Spinal cord (tissue), 10 donors: ENCODE results near the gene OR2W3. TPM values are rescaled to one million over a fixed set of nuclear protein-coding genes. Genes with fewer than 3 reads are reported as not detected.

Experiments used
- DNase-seq, 6 donors: peaks; one replicate each; pipeline versions ENCODE4 v3.0.0 to v3.0.0-alpha.2; 2013 to 2015; ENCODE audit warnings: low spot score in 6 of 6, low read depth in 4 of 6
- H3K27ac ChIP-seq: one replicate; pipeline ENCODE4 v1.5.1; 2013; ENCODE audit warnings: low read depth, low read length, control low read depth
- H3K27me3 ChIP-seq: one replicate; pipeline ENCODE4 v1.6.1; 2013; ENCODE audit warnings: low read length; ENCODE audit not compliant: control insufficient read depth, insufficient read depth
- H3K36me3 ChIP-seq: one replicate; pipeline ENCODE4 v1.6.1; 2013; ENCODE audit warnings: low read length; ENCODE audit not compliant: control insufficient read depth, insufficient read depth
- H3K4me1 ChIP-seq: one replicate; pipeline ENCODE4 v1.6.1; 2013; ENCODE audit warnings: low read length; ENCODE audit not compliant: control insufficient read depth, insufficient read depth
- H3K4me3 ChIP-seq: one replicate; pipeline ENCODE4 v1.5.1; 2013; ENCODE audit warnings: low read depth, low read length, control low read depth
- H3K9me3 ChIP-seq: one replicate; pipeline ENCODE4 v1.6.1; 2013; ENCODE audit warnings: low read length; ENCODE audit not compliant: control insufficient read depth, insufficient read depth
- WGBS: methylation state at CpG from one replicate; pipeline ENCODE4 v1.1.5; 2013; ENCODE audit warnings: missing lambda C conversion rate; ENCODE audit not compliant: insufficient coverage; 5-methylcytosine and 5-hydroxymethylcytosine counted together
- polyA plus RNA-seq, 2 donors: library from polyadenylated mRNA; unstranded; fragments of 120-200 nt; gene quantifications; one replicate each; pipeline ENCODE4 v1.2.1, GENCODE V29; 2013; ENCODE audit not compliant: insufficient read length in 2 of 2
- total RNA-seq, 2 donors: library from RNA; depleted of rRNA in 1 of 2; stranded (reverse); fragments of 120-200 nt in 1 of 2; fragments of >200 nt in 1 of 2; gene quantifications; one replicate each; pipeline versions ENCODE4 v1.2.3 to v1.2.4, GENCODE V29; 2013 to 2014
- donor health status: healthy.

OR2W3 gene
- total and polyA plus RNA-seq, 4 donors: 2.1 to 7.8 (median 5.2) TPM

GRCh38 chr1:247942624-247943023 is 47.2 kb downstream of the OR2W3 start:
- Histone ChIP-seq H3K27ac (no peak overlapping the region), H3K36me3 (no peaks in the 10 kb centered on the region), H3K27me3 (no peaks in the 10 kb centered on the region), H3K4me3 (no peak overlapping the region), H3K9me3 (no peaks in the 10 kb centered on the region), H3K4me1 (no peaks in the 10 kb centered on the region)
- 71% methylated on average over 3 of the region's 6 CpGs for WGBS
- DNase-seq: no peak

Other genes with a start within 250 kb of the OR2W3 start
- not detected for gene OR13G1, start 215.8 kb upstream of the OR2W3 start, total RNA-seq
- not detected for gene OR13G1, start 215.8 kb upstream of the OR2W3 start, polyA plus RNA-seq
- not detected for gene OR6F1, start 178.9 kb upstream of the OR2W3 start, total RNA-seq
- not detected for gene OR6F1, start 178.9 kb upstream of the OR2W3 start, polyA plus RNA-seq
- not detected for gene OR14K1, start 157.0 kb upstream of the OR2W3 start, total RNA-seq
- not detected for gene OR14K1, start 157.0 kb upstream of the OR2W3 start, polyA plus RNA-seq
- not detected for gene OR14A2, start 147.4 kb upstream of the OR2W3 start, total RNA-seq
- gene OR14A2, start 147.4 kb upstream of the OR2W3 start, polyA plus RNA-seq: not detected
- not detected for gene OR1C1, start 135.0 kb upstream of the OR2W3 start, total RNA-seq
- not detected for gene OR1C1, start 135.0 kb upstream of the OR2W3 start, polyA plus RNA-seq
- not detected for gene OR14A16, start 71.5 kb upstream of the OR2W3 start, total RNA-seq
- gene OR14A16, start 71.5 kb upstream of the OR2W3 start, polyA plus RNA-seq: not detected
- gene OR11L1, start 53.7 kb upstream of the OR2W3 start, total RNA-seq: not detected
- gene OR11L1, start 53.7 kb upstream of the OR2W3 start, polyA plus RNA-seq: not detected
- 10 to 100 TPM in 1 of 2 donors, 1 to 10 TPM in 1; 4.7 to 13.9 TPM for gene TRIM58, start 38.4 kb upstream of the OR2W3 start, total RNA-seq
- gene TRIM58, start 38.4 kb upstream of the OR2W3 start, polyA plus RNA-seq: 10 to 100 TPM in 1 of 2 donors, 1 to 10 TPM in 1; 8.9 to 14.4 TPM
- gene OR2T8, start 24.7 kb downstream of the OR2W3 start, total RNA-seq: under 1 TPM; 0.20 to 0.39 TPM
- gene OR2T8, start 24.7 kb downstream of the OR2W3 start, polyA plus RNA-seq: 1 to 10 TPM; 1.7 to 2.1 TPM
- under 1 TPM in 1 of 2 donors, not detected in 1; 0.10 TPM for gene OR2AJ1, start 29.3 kb downstream of the OR2W3 start, total RNA-seq
- gene OR2AJ1, start 29.3 kb downstream of the OR2W3 start, polyA plus RNA-seq: not detected
- 1 to 10 TPM in 1 of 2 donors, under 1 TPM in 1; 0.44 to 1.2 TPM for gene OR2L8, start 53.3 kb downstream of the OR2W3 start, total RNA-seq
- not detected for gene OR2L8, start 53.3 kb downstream of the OR2W3 start, polyA plus RNA-seq
- gene OR2AK2, start 69.6 kb downstream of the OR2W3 start, total RNA-seq: 1 to 10 TPM in 1 of 2 donors, under 1 TPM in 1; 0.44 to 1.1 TPM
- gene OR2AK2, start 69.6 kb downstream of the OR2W3 start, polyA plus RNA-seq: not detected
- under 1 TPM; 0.17 to 0.89 TPM for gene OR2L5, start 118.1 kb downstream of the OR2W3 start, total RNA-seq
- under 1 TPM in 1 of 2 donors, not detected in 1; 0.09 TPM for gene OR2L5, start 118.1 kb downstream of the OR2W3 start, polyA plus RNA-seq
- gene OR2L2, start 134.5 kb downstream of the OR2W3 start, total RNA-seq: under 1 TPM; 0.39 to 0.50 TPM
- gene OR2L2, start 134.5 kb downstream of the OR2W3 start, polyA plus RNA-seq: under 1 TPM; 0.27 to 0.44 TPM
- under 1 TPM; 0.11 to 0.79 TPM for gene OR2L3, start 151.2 kb downstream of the OR2W3 start, total RNA-seq
- gene OR2L3, start 151.2 kb downstream of the OR2W3 start, polyA plus RNA-seq: under 1 TPM; 0.24 to 0.42 TPM
- 1 to 10 TPM in 1 of 2 donors, under 1 TPM in 1; 0.94 to 2.6 TPM for gene OR2L13, start 199.6 kb downstream of the OR2W3 start, total RNA-seq
- gene OR2L13, start 199.6 kb downstream of the OR2W3 start, polyA plus RNA-seq: 1 to 10 TPM; 5.8 to 6.4 TPM
- not detected for gene OR2M5, start 249.6 kb downstream of the OR2W3 start, total RNA-seq
- not detected for gene OR2M5, start 249.6 kb downstream of the OR2W3 start, polyA plus RNA-seq